ENCODE results near the gene TSPAN2.

Gene TSPAN2

DNA sequence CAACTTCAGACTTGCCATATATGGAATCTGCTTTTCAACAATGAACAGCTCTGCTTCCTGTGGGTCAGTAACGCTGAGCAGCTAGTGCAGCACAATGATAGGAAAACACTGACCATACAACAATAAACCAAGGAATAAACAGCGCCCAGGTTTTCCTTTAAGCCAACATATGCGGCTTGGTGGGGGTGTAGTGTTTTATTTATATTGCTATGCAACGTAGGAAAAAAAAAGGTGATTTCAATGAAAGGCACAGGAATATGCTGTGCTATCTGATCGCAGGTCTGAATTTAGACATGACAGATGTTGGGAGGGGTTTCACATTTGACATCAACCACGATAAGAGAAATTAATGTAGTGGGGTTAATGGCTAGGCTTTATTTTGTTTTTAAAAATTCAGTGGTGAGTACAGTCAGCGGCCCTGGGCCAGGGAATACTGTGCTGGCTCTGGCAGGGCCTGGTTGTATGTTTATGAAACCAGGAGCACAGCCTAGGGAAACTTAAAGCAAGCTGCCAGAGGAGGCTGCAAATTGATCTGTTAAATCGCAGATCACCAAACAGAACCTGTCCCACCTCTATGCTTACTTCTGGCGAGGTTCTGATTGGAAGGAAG is 4.3 kb downstream of the TSPAN2 start:
- no peak for DNase-seq (ENCODE audit: low read depth, low spot score)
- TF ChIP-seq, protein P1, sequence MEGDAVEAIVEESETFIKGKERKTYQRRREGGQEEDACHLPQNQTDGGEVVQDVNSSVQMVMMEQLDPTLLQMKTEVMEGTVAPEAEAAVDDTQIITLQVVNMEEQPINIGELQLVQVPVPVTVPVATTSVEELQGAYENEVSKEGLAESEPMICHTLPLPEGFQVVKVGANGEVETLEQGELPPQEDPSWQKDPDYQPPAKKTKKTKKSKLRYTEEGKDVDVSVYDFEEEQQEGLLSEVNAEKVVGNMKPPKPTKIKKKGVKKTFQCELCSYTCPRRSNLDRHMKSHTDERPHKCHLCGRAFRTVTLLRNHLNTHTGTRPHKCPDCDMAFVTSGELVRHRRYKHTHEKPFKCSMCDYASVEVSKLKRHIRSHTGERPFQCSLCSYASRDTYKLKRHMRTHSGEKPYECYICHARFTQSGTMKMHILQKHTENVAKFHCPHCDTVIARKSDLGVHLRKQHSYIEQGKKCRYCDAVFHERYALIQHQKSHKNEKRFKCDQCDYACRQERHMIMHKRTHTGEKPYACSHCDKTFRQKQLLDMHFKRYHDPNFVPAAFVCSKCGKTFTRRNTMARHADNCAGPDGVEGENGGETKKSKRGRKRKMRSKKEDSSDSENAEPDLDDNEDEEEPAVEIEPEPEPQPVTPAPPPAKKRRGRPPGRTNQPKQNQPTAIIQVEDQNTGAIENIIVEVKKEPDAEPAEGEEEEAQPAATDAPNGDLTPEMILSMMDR (IDR thresholded peaks at IDR 0.05; ENCODE audit: low read depth, low read length) = no peak
- no peak overlapping the region for H3K4me3 ChIP-seq (ENCODE audit: low read depth, low read length)
- in situ Hi-C loops (cut with HindIII; ENCODE audit: low sequenced_read_pairs) = no loop called here

DNA sequence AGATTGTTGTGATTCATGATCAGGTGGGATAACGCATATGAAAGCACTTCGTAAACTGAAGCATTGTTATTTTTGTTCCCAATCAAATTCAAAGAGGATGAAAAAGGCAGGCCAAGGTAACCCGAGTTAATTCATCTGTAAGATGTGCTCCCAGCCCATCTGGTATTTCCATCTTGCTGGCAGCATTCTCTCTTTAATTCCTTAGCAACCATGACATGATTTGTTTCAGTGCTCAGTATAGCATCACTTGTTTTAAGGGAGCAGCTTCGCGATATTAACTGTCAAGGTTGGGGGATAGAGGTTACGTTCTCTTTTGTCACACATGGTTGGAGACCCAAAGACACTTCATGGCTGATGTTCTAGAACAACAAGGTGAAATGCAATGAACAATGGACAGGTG is 6.4 kb downstream of the TSPAN2 start:
- DNase-seq (ENCODE audit: low read depth, low spot score) = no peak
- H3K4me3 ChIP-seq (ENCODE audit: low read depth, low read length) = no peak overlapping the region
- in situ Hi-C loops (cut with HindIII; ENCODE audit: low sequenced_read_pairs) = no loop called here
- TF ChIP-seq, protein P1 (IDR thresholded peaks at IDR 0.05; ENCODE audit: low read depth, low read length) = no peak

DNA sequence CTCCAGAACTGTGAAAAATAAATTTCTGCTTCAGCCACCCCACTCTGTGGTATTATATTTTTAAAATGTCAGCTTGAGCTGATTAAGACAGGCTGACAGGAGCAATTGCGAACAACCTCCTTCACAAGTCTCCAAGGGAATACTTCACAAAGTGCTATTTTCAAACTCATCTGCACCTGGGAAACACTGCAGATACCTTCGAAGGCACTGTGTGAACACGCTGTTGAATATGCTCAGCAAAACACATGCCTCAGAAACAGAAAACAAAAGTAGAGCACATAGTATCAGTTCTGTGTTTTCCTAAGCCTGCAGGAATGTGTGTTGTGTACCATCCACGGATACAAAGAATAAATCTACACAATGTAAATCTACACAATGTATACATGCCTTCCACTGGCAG is 10.6 kb downstream of the TSPAN2 start:
- no peak for DNase-seq (ENCODE audit: low read depth, low spot score)
- in situ Hi-C loops (cut with HindIII; ENCODE audit: low sequenced_read_pairs) = no loop called here
- TF ChIP-seq, protein P1 (IDR thresholded peaks at IDR 0.05; ENCODE audit: low read depth, low read length) = no peak
- H3K4me3 ChIP-seq (ENCODE audit: low read depth, low read length) = no peak overlapping the region

GRCh38 chr1:115077984-115078330 is 11.3 kb downstream of the TSPAN2 start:
- DNase-seq (ENCODE audit: low read depth, low spot score) = no peak
- in situ Hi-C loops (cut with HindIII; ENCODE audit: low sequenced_read_pairs) = no loop called here
- no peak overlapping the region for H3K4me3 ChIP-seq (ENCODE audit: low read depth, low read length)
- TF ChIP-seq, protein P1 (IDR thresholded peaks at IDR 0.05; ENCODE audit: low read depth, low read length) = no peak

DNA sequence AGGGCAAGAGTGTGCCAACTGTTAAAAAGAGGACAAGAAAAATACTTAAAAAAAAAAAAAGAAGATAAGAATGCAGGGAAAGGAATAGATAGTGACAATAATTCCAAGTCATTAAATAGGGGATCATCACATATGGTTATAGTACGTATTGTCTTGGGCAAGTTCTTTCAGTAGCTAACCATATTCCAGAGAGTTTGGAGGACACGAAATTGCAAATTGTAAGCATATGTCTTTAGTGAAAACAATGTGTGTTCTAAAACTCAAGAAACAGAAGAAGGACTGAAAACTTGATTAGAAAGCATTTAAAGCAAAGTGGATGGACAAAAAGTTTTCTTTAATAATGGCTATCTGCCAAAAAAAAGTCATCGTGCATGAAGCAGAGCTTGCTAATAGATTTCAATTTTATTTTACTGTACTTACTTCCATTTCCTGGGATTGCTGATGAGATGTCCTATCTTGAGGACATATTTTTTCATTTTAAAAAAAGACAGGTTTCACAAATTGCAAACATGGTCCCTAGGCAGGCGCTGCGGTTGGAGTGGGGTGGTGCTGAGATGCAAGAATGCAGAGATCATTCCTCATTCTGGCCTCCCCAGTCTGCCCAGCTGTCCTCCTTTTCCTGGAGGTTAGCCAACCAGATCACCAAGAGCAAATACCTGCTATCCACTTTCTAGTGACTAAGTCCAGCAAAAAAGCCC is 11.9 kb downstream of the TSPAN2 start:
- in situ Hi-C loops (cut with HindIII; ENCODE audit: low sequenced_read_pairs) = no loop called here

GRCh38 chr1:115076384-115076915 is 12.9 kb downstream of the TSPAN2 start:
- TF ChIP-seq, protein P1 (IDR thresholded peaks at IDR 0.05; ENCODE audit: low read depth, low read length) = no peak
- in situ Hi-C loops (cut with HindIII; ENCODE audit: low sequenced_read_pairs) = no loop called here
- H3K4me3 ChIP-seq (ENCODE audit: low read depth, low read length) = no peak overlapping the region
- no peak for DNase-seq (ENCODE audit: low read depth, low spot score)

More for the DNA sequence above, 11.9 kb downstream of the TSPAN2 start:
- TF ChIP-seq, protein P1 (IDR thresholded peaks at IDR 0.05; ENCODE audit: low read depth, low read length) = no peak
- DNase-seq (ENCODE audit: low read depth, low spot score) = no peak
- H3K4me3 ChIP-seq (ENCODE audit: low read depth, low read length) = no peak overlapping the region
